GM18499 (cell line): ENCODE results near the gene ZNF521.
"Not testable (repeated sequence)": the region's sequence is repeated elsewhere in the genome, so short reads cannot be mapped to it uniquely, and the experiment has no call there.

ENCODE experiments used
- ATAC-seq: cut with Tn5 transposase; IDR thresholded peaks from one replicate; pipeline ENCODE4 v1.9.1; 2021; ENCODE audit warnings: moderate number of reproducible peaks; ENCODE audit not compliant: insufficient read depth, unreplicated experiment

The ZNF521 gene

DNA sequence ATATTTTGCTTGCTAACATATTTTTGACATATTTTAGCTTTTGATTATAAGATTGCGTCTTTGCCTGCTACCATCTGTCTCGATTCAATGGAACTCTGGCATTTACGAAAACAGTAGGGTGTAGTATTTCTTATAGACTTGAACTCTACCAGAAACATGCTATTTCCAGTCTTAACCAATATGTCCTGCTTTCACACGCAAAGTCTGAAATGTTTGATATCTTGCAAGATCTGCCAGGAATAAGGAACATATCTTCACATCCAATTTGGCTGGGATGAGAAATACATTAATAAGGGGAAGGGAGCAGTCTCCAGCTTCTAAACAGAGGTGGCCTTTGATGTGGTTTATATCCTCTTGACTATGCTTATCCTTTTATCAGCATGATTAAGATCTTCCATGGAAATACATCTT is 299.4 kb downstream of the ZNF521 start:
- no peak for ATAC-seq

DNA sequence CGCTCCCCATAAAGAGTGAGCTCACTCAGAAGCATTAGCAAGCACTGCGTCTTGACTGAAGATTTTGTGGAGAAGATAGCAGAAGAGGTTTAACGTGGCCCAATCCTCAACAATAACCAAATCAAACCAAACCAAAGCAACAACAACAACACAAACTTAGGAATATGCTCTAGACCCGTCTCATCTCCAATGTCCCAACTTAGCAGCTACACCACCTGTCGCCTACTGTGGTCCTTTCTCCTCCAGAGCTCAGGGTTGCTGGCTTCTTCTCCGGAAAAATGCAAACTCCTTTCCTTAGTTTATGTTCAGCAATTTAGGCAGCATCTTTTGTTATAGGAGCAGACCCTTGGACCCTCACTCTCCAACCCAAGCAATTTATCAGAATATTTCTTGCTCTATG is 301.4 kb downstream of the ZNF521 start:
- ATAC-seq, result no peak

DNA sequence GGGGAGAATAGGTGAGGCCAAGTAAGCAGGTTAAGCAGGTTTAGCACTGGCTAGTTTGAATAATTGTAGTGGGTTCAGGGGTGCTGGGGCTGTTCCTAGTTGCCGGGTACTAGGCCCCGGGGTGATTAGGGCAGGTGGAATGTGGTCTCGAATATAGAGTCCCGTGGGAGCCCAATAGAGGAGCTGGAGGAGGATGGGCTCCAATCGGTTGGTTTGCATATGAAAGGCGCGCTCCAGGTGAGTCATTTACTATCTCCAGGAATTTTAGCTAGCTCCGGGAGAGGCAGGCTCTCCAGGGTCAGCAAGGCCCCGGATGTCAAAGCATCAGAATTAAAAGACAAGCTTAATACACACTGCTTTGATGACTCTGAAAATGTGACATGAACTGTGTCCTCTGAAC is 304.0 kb downstream of the ZNF521 start:
- ATAC-seq, result no peak

DNA sequence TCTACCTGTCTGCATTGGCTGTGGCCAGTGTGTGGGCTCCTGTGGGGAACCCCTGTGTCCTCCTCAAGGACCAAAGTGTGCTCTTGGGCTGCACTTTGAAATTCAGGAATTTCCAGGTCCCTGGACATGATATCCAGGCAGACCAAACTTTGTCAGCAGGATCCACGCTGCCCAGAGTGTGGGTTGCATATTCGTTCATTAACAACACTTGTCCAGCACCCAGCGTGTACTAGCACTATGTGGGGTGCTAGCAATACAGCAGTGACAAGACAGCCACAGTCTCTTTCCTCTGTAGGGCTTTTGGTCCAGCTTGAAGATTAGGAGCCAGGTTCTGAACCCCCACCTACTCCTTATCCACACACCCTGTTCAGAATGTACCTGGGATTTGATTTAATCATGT is 304.5 kb downstream of the ZNF521 start:
- no peak for ATAC-seq

DNA sequence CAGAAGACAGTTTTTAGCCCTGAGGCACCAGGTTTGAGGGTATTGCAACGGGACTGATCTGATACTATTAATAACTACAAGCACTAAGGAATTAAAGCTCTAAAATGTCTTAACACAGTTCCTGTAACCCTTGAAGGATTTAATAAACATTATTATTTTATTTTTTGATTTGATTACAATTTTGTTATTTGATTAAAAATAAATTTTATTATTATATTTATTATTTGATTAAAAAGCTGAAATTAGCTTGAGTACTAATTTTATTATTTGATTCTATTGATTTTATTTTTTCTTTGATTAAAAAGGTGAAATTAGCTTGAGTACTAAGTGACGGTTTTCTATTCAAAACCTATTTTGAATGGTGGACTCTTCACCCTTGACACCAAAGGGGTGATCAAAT is 307.3 kb downstream of the ZNF521 start:
- no peak for ATAC-seq

DNA sequence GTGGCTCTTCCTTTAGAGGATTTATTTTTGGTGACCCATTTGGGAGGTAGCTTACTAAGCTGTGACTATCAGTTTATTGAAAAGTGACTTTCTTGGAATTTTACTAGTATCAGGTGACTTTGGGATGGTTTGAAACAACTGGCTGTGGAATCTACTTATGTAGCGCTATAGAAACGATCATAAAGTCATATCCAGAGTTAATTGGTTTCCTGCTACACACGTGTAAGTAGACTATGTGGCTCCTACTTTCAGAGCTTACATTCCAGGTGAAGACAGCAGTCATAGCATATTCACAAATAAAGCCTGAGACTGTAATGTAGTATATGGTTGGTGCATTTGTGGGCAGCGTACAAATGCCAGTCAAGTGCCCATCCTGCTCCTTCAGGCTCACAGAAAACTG is 308.9 kb downstream of the ZNF521 start:
- ATAC-seq, result no peak

DNA sequence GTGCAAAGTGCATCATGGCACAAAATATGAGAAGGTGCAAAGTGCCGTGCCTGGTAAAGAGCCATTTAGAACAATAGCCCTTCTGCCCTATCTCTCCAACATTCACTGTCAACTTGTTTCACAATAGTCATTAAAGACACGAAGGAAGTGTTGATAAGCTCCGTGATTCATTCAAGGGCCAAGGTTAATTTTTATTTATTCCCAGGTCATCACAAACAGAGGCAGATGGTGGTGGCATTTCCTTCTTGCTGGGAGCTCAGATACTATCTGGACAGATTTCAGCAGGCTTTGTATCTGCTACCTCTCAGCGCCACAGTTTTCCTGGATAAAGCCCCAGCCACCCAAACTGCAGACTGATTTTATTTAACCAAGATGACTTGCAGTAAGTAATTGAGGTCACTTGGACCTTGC is 309.3 kb downstream of the ZNF521 start:
- no peak for ATAC-seq

DNA sequence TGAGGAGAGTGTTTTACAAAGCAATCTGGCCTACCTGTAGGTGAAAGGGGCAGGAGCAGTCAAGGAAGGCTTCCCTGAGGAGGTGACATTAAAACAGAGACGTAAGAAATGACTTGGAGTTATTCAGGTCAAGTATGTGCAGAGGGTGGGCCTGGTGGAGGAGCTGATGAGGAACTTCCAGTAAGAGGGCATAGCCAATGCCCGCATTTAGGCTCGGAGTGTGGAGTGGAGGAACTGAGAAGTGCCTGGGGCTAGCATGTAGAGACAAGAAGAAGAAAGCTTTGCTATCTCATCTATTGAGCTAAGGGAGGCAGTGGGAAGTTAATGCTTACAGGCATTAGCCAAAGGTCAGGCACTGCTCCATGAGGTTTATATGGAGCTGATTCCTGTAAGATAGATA is 312.2 kb downstream of the ZNF521 start:
- ATAC-seq, result no peak

DNA sequence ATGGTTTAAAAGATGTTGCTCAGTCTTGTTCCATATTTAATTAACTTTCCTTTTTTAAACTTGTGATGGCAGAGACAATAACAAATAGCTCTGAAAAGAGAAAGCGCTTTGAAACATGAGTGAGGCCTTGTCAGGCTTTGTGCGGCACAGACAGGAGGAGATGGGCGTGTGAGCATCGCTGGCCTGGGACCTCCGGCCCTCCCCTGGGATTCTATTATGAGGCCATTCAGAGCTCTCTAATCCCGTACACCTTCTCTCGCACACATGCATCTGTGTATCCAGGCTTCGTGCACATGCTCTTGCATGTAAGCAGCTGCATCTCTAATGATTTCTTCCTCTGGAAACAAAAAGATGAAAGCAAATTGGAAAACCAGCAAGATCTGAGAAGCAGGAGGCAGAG is 313.7 kb downstream of the ZNF521 start:
- no peak for ATAC-seq

DNA sequence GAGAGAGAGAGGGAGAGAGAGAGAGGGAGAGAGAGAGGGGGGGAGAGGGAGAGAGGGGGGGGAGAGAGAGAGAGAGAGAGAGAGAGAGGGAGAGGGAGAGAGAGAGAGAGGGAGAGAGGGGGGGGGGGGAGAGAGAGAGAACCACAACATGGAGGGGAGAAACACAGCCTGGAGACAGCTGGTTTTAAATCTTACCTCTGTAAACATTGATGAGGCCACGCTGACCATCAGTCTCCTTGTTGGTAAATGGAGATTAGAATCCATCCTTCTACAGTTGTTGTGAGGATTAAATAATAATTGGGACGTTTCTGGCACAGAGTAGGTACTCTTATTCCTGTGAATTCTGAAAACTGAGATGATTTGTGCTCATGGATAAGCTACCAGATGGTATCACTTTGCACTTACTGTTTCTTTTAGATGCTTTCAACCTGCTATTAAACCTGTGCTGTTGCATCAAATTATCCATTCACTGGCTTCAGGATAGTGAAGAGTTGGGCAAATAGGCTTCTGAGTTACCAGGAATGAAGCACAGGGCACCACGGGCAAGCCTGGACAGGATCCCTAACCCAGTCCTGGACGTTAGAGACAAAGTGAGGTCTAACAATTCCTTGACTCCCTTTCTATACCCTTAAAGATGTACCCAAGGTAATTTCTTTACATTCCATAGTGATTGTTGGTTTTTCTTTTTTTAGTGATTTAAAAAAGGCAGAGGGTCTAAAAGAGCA is 318.1 kb downstream of the ZNF521 start:
- ATAC-seq, result no peak

DNA sequence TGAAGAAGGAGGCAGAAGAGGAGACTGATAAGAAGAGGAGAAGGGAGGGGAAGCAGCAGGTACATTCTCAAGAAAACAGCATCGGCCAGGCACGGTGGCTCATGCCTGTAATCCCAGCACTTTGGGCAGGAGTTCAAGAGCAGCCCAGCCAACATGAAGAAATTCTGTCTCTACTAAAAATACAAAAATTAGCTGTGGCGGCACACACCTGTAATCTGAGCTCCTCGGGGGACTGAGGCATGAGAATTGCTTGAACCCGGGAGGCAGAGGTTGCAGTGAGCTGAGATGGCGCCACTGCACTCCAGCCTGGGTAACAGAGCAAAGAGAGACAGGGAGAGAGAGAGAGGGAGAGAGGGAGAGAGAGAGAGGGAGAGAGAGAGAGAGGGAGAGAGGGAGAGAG is 318.8 kb downstream of the ZNF521 start:
- ATAC-seq, result not testable (repeated sequence)

DNA sequence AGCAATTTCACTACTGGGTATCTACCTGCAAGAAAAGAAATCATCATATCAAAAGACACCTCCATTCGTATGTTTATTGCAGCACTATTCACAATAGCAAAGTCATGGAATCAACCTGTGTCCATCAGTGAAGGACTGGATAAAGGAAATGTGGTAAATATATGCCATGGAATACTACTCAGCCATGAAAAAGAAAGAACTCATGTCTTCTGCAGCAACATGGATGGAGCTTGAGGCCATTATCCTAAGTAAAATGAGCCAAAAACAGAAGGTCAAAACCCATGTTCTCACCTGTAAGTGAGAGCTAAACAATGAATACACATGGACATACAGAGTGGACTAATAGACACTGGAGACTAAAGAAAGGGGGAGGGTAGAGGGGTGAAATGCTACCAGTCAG is 322.2 kb downstream of the ZNF521 start:
- no peak for ATAC-seq

DNA sequence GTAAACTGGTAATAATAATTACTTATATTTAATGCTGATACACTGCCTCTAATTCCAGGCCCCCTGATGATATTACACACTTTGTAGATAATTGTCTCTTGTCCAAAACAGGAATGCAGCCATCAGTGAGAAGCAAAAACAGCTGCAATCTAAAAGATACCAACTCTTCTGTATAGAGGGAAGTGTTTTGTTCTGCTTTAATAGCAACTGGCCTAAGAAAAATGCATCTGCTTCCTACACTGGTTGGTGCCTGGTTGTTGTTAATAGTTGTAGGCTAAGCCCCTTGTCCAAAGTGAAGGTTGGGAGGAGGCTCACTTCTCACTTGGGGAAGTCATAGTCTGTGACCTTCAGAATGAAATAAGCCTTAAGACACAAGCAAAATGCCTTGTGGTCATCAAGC is 332.0 kb downstream of the ZNF521 start:
- no peak for ATAC-seq

DNA sequence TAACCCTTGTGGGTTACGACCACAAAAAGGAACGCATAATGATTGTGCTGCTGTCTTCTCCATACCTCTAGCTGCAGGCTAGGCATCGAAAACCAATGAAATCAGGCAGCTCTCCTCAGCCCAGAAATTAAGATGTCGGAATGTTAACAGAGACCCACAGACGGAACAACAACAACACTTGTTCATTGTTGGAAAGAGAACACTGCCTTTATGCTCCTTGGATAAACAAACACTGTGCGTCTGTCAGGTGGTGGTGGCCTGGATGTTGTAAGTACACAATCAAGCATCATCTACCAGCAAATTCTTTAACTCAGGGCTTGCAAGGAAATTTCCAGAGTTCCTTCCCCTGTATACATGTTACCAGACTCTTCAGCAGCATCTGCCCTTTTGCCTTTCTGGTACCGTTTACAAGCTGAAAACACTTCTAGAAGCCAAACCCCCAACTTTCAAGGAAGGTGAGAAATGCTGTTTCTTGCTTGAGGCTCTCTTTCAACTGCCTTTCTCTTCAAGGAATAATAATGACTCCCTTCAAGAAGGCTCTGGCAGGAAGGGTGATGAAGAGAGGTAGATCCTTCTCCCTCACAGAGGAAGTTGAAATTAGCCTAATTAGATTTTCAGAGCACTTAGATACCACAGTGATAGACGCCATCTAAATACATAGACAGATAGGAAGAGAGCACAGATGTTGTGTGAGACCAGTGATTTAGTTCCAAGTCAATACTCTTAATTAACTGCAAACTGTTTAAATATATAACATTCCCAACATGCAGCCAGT is 332.7 kb downstream of the ZNF521 start:
- no peak for ATAC-seq

DNA sequence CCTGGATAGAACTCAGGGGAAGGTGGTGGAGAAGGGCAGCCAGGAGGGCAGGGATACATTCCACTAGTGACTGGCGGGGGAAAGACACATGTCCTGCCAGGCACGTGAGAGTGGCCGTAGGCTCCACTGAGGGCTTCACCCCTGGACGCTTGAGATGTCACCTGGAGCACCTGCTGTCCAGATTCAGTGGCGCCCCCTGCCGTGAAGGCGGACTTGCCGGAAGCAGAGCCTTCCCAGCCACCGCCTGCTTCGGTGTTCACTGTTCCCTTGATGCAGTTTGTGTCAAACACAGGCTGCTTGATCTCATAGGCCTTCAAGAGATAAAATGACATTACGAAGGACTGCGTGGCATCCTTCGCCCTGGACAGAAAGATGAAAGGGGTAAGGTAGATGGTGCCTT is 335.3 kb downstream of the ZNF521 start:
- ATAC-seq, result no peak

DNA sequence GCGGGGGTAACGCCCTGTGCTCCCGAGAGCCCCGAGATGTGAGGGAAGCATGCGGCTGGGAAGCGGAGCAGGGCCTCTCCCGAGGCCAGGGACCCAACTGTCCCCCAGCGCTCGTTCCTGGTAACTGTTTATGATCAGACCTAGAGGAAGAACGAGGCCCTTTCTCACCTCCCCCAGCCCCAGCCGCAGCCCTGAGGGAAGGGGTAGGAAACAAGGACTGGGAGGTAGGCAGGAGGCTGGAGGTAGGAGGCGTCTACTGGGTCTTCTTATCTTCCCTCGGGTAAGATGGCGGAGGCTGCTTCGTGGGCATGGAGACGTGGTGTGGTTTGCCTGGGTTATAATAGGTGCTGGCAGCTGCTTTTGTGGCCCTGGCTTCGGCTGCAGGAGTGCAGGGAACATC is 335.8 kb downstream of the ZNF521 start:
- no peak for ATAC-seq
